K562 (cell line): ENCODE results near the gene ITSN1.

Experiments used
- CBX2 ChIP-seq: fragments of 200-600 bp; sonication (generic); IDR thresholded peaks from one replicate; pipeline ENCODE4 v1.6.1; 2012; ENCODE audit warnings: mild to moderate bottlenecking, low read length, inconsistent platforms; ENCODE audit not compliant: insufficient read depth, poor library complexity, severe bottlenecking
- ELK1 ChIP-seq: sonication (generic); formaldehyde crosslinking; IDR thresholded peaks from 2 replicates; pipeline ENCODE4 v1.8.1; 2022; ENCODE audit warnings: missing genetic modification reagents
- ETV6 ChIP-seq, 3 experiments: fragments of 150-350 bp in 1 of 3; sonication (generic) in 1 of 3; formaldehyde crosslinking in 1 of 3; IDR thresholded peaks; 2 replicates each; pipeline versions ENCODE4 v1.6.1 to v1.8.0; 2014 to 2022; ENCODE audit warnings: borderline replicate concordance in 2 of 3, low read depth in 2 of 3, antibody characterized with exemption in 1 of 3, low read length in 1 of 3, mild to moderate bottlenecking in 1 of 3, missing genetic modification reagents in 1 of 3
- HEY1 ChIP-seq: fragments of 250-450 bp; sonication (Bioruptor Pico); IDR thresholded peaks from 2 replicates; pipeline ENCODE4 v1.5.0; 2020; ENCODE audit warnings: mild to moderate bottlenecking, moderate library complexity, borderline replicate concordance
- MAX ChIP-seq: sonication (generic); formaldehyde crosslinking; IDR thresholded peaks from 2 replicates; pipeline ENCODE4 v1.9.0; 2022; ENCODE audit warnings: mild to moderate bottlenecking, missing genetic modification reagents
- RCOR1 ChIP-seq, 2 experiments: IDR thresholded peaks; 2 replicates each; pipeline ENCODE4 v1.6.1; 2012; ENCODE audit warnings: low read depth in 2 of 2, low read length in 2 of 2, borderline replicate concordance in 1 of 2, improper control_type of control experiment in 1 of 2
- REST ChIP-seq, 2 experiments: fragments of 450-650 bp; formaldehyde crosslinking in 1 of 2; IDR thresholded peaks; 2 replicates each; pipeline versions ENCODE4 v1.4.0 to v1.6.1; 2014 to 2020; ENCODE audit warnings: mild to moderate bottlenecking in 2 of 2, borderline replicate concordance in 1 of 2, low read depth in 1 of 2
- ZBTB1 ChIP-seq: sonication (generic); formaldehyde crosslinking; IDR thresholded peaks from 2 replicates; pipeline ENCODE4 v1.8.1; 2023; ENCODE audit warnings: missing genetic modification reagents, low read depth, mild to moderate bottlenecking, borderline replicate concordance
- ZNF143 ChIP-seq: sonication (generic); formaldehyde crosslinking; IDR thresholded peaks from 2 replicates; pipeline ENCODE4 v1.9.0; 2022; ENCODE audit warnings: mild to moderate bottlenecking, missing genetic modification reagents
- TF ChIP-seq, protein P1 (sequence below): fragments of 450-650 bp; IDR thresholded peaks from 2 replicates; pipeline ENCODE4 v1.6.1; 2016; ENCODE audit warnings: missing biosample characterization, missing genetic modification characterization

DNA sequence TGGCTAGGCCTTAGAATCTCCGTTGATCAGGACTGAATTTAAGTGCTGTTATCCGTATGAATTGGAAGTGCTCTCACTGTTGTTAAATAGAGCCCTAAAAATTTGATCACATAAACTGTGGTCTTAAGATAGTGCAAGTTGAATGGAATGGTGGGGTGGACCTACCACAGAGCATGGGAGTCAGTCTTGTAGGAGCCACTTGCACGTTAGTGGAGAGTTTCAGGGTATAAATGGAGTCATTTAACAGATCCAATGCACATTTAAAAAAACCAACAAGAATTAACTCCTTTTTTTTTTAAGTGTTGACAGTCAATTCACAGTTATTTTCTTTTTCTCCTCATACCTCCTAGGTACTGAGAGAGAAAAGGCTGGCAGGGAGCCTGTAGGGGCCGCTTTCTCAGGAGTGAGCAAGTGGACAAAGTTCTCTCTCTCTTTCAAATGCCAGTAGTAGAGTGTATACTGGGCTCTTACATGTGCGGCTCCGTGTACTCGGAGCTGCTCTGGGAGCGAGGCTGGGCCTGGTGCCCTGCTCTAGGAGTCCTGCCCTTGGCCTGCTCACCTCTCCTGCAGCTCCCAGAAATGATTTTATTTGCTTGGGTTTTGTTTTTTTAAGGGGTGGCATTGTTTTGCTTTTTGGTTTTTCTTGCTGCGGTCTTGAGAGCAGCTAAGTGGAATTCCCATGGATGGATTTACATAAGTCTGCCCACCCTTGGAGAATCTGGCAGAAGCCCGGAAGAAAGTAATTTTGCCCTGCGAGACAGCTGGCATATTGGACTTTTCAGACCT, 182.0 kb downstream of the ITSN1 start:
- TF ChIP-seq HEY1 (CRISPR knock-in tag): no peak
- TF ChIP-seq, protein P1, sequence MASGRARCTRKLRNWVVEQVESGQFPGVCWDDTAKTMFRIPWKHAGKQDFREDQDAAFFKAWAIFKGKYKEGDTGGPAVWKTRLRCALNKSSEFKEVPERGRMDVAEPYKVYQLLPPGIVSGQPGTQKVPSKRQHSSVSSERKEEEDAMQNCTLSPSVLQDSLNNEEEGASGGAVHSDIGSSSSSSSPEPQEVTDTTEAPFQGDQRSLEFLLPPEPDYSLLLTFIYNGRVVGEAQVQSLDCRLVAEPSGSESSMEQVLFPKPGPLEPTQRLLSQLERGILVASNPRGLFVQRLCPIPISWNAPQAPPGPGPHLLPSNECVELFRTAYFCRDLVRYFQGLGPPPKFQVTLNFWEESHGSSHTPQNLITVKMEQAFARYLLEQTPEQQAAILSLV (tag): no peak
- no peak for TF ChIP-seq MAX (CRISPR knock-in tag)
- no peak for TF ChIP-seq ZBTB1 (CRISPR knock-in tag)
- no peak for TF ChIP-seq ZNF143 (CRISPR knock-in tag)
- TF ChIP-seq REST (IDR thresholded peaks at IDR 0.05; ENCODE audit: borderline replicate concordance): no peak
- no peak for TF ChIP-seq REST (CRISPR knock-in tag; IDR thresholded peaks at IDR 0.05; ENCODE audit: low read depth)
- TF ChIP-seq RCOR1 (IDR thresholded peaks at IDR 0.05; ENCODE audit: borderline replicate concordance in 1 of 2, low read depth in 2 of 2, low read length in 2 of 2): no peak
- TF ChIP-seq ETV6 (IDR thresholded peaks at IDR 0.05; ENCODE audit: borderline replicate concordance in 1 of 2, low read depth in 2 of 2, low read length in 1 of 2): no peak
- TF ChIP-seq ETV6 (CRISPR knock-in tag; IDR thresholded peaks at IDR 0.05; ENCODE audit: borderline replicate concordance): no peak
- no peak for TF ChIP-seq ELK1 (CRISPR knock-in tag)
- TF ChIP-seq CBX2: no peak
